Dedifferentiated amniotic fluid mesenchymal stem cell (primary cell): ENCODE data around the gene NYNRIN.
"Not testable (repeated sequence)": the region's sequence is repeated elsewhere in the genome, so short reads cannot be mapped to it uniquely, and the experiment has no call there.

Experiments used
- DNase-seq: peaks from one replicate; pipeline ENCODE4 v3.0.0-alpha.2; 2016; ENCODE audit errors: extremely low spot score

NYNRIN gene

GRCh38 chr14:24369907-24370687 is 28.7 kb upstream of the NYNRIN start:
- no peak for DNase-seq

- DNase-seq = no peak
These were observed 28.1 kb upstream of the NYNRIN start for GRCh38 chr14:24370748-24371147.

- DNase-seq = not testable (repeated sequence)
These were observed 27.2 kb upstream of the NYNRIN start for GRCh38 chr14:24371605-24372004.

GRCh38 chr14:24372701-24373416 is 25.9 kb upstream of the NYNRIN start:
- DNase-seq = no peak

- DNase-seq = no peak
These were observed 22.2 kb upstream of the NYNRIN start for GRCh38 chr14:24376448-24377070.

GRCh38 chr14:24377126-24377525 is 21.7 kb upstream of the NYNRIN start:
- DNase-seq = no peak

- no peak for DNase-seq
These were observed 21.1 kb upstream of the NYNRIN start for GRCh38 chr14:24377657-24378056.

GRCh38 chr14:24378327-24378726 is 20.5 kb upstream of the NYNRIN start:
- DNase-seq = no peak

- no peak for DNase-seq
These were observed 19.6 kb upstream of the NYNRIN start for GRCh38 chr14:24378981-24379906.

GRCh38 chr14:24379907-24380730 is 18.7 kb upstream of the NYNRIN start:
- no peak for DNase-seq

GRCh38 chr14:24381363-24382063 is 17.3 kb upstream of the NYNRIN start:
- no peak for DNase-seq

GRCh38 chr14:24382064-24382371 is 16.8 kb upstream of the NYNRIN start:
- DNase-seq = no peak

GRCh38 chr14:24384169-24384568 is 14.6 kb upstream of the NYNRIN start:
- no peak for DNase-seq

GRCh38 chr14:24385524-24385923 is 13.3 kb upstream of the NYNRIN start:
- no peak for DNase-seq

- no peak for DNase-seq
These were observed 11.8 kb upstream of the NYNRIN start for GRCh38 chr14:24387009-24387345.

- DNase-seq = not testable (repeated sequence)
These were observed 11.2 kb upstream of the NYNRIN start for GRCh38 chr14:24387579-24387978.

- DNase-seq = no peak
These were observed 10.2 kb upstream of the NYNRIN start for GRCh38 chr14:24388474-24389179.

- no peak for DNase-seq
These were observed 9.5 kb upstream of the NYNRIN start for GRCh38 chr14:24389226-24389848.

GRCh38 chr14:24390701-24391468 is 7.9 kb upstream of the NYNRIN start:
- DNase-seq = no peak
